GM18508 (cell line): ENCODE measurements around the gene ITGAD.
"Not testable (repeated sequence)": the region's sequence is repeated elsewhere in the genome, so short reads cannot be mapped to it uniquely, and the experiment has no call there.

Source experiments
- ATAC-seq: cut with Tn5 transposase; IDR thresholded peaks from one replicate; pipeline ENCODE4 v1.9.1; 2021; ENCODE audit warnings: moderate number of reproducible peaks; ENCODE audit not compliant: insufficient read depth, unreplicated experiment

ITGAD gene

DNA sequence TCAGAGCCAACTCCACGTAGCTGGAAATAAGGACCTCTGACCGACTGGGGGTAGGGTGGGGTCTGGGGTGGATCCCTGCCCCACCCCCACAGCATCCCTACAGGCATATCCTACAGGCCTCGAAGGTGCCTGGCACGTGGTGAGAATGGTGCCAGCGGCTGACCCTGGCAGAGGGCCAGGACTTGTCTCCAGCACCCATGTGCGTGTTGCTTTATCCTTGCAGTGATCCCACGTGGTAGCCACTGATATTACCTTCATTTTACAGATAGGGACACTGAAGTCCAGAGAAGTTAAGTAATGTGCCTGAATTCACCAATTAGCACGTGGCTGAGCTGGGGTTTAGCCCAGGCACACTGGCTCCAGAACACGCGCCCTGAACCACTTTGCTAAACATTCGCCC is 8.3 kb downstream of the ITGAD start:
- ATAC-seq: no peak

DNA sequence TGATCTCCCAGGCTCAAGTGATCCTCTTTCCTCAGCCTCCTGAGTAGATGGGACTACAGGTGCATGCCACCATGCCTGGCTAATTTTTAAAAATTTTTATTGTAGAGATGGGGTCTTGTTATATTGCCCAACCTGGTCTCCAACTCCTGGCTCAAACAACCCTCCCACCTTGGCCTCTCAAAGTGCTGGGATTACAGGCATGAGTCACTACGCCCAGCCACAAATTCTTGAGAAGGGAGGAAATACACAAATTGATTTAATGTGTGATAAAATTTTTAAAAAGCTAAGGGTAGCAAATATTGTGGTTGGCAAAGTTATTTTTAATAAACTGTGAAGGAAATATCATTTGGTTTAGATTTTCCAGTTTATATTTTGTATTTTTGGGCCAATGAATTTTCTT is 9.6 kb downstream of the ITGAD start:
- ATAC-seq: no peak

DNA sequence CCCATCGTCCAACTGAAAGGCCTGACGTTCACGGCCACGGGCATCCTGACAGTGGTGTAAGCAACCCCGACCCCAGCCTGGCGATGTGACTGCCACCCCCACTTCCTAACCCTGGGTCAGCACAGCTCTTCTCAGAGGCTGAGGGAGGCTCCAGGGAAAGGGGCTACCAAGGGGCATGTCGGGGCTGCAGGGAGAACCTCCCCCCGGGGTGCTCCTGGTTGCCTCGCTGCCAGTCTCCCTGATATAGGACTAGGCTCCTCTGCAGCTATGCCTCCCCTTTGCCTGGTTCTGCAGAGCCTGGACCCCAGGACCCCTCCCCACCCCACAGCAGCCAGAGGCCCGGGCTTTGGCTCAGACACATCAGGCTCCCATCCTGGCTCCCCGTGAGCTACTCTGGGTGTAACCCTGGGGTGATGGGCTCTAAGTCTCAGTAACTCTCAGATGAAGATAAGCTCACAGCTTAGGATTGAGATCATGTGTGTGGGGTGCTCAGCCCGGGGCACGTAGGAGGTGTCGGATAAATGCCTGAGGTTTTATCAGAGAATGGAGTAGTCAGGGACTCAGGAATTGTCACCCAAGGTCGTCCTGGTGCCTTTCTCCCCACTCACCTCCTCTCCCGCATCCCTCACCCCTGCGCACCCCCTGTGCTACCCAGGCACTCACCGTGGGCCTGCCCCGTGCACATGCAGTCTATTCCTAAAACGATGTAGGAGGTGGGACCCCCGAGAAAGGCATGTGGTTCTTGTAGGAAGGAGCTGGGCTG is 10.6 kb downstream of the ITGAD start:
- ATAC-seq: no peak

DNA sequence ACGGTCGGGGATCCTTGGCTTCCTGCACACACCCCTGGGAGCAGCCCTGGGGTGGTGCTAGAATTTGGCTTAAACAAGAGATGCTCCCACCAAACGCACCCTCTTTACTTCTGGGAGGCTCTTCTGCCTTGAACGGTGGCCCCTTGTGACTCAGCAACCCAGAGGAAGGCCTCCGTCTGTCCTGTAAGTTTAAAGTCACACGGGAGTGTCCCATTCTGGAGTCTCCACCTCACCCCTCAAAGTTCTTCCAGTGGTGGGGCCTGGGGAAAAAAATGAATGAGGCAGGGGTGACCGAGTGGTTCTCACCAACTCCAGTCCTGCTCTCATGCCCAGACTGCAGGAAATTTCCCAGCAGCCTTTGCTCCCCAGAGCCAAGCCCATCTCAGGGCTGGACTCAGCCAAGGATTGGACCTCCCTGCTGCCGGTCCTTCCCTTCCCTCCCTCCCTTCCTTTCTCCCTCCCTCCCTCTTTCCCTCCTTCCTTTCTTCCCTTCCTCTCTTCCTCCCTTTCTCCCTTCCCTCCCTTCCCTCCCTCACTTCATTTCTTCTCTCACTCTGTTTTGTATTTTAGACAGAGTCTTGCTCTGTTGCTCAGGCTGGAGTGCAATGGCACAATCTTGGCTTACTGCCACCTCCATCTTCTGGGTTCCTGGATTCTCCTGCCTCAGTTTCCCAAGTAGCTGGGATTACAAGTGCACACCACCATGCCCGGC is 11.4 kb downstream of the ITGAD start:
- ATAC-seq: no peak

DNA sequence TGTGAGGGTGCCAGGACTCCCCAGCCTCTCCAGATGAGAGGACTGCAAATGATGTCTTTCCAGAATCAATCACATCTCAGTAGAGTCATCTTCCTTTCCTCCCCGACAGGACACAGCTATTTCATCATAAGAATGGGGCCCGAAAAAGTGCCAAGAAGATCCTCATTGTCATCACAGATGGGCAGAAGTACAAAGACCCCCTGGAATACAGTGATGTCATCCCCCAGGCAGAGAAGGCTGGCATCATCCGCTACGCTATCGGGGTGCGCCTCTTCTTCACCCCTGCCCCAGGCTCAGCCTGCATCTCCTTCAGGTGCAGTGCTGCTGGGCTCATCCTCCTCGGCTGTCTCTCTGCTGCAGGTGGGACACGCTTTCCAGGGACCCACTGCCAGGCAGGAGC is 14.3 kb downstream of the ITGAD start:
- no peak for ATAC-seq

DNA sequence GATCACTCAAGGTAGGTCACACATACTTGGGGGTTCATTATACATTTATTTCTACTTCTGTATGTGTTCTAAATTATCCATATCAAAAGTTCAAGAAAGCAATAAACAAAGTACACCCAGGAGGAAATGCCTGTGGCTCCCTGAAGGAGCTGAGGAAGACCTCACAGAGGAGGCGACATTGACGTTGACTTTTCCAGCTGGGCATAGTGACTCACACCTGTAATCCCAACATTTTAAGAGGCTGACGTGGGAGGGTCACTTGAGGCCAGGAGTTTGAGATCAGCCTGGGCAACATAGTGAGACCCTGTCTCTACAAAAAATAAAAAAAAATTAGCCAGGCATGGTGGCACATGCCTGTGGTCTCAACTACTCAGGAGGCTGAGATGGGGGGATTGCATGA is 16.3 kb downstream of the ITGAD start:
- no peak for ATAC-seq

DNA sequence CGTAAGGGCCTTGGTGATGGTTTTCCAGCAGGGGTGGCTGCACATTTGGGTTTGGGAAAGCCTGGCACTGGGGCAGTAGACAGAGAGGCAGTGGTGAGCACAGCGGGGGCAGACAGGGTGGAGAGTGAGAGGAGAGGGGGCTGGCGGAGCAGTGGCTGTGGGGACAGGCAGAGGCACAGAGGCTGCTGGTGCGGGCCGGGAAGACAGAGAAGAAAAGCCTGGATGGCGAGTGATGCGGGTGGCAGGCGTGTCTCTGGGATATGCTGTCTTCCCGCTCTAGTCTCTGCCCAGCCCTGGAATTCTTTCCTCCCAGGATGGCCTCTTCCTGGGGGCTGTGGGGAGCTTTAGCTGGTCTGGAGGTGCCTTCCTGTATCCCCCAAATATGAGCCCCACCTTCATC is 16.9 kb downstream of the ITGAD start:
- ATAC-seq: no peak

DNA sequence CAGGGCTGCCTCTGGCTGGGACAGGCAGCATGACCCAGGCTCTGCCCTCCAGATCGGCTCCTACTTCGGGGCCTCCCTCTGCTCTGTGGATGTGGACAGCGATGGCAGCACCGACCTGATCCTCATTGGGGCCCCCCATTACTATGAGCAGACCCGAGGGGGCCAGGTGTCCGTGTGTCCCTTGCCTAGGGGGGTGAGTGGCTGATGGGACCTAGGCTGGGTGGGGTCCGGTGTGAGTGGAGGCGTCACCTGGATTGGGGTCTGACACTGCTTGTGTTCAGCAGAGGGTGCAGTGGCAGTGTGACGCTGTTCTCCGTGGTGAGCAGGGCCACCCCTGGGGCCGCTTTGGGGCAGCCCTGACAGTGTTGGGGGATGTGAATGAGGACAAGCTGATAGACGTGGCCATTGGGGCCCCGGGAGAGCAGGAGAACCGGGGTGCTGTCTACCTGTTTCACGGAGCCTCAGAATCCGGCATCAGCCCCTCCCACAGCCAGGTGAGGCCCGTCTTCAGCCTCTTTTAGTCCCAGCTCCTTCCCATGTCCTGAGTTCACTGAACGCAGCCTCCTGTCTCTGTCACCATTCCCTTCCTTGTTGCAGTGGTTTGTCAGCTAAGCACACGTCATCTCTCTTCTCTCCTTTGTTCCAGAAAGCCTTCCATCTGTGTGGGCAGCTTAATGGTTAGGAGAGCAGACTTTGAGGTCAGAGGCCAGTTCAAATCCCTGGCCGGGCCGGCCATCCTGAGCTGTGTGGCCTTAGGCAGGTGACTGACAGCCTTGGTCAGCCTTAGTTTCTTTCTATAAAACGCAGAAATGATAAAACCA is 18.1 kb downstream of the ITGAD start:
- no peak for ATAC-seq

DNA sequence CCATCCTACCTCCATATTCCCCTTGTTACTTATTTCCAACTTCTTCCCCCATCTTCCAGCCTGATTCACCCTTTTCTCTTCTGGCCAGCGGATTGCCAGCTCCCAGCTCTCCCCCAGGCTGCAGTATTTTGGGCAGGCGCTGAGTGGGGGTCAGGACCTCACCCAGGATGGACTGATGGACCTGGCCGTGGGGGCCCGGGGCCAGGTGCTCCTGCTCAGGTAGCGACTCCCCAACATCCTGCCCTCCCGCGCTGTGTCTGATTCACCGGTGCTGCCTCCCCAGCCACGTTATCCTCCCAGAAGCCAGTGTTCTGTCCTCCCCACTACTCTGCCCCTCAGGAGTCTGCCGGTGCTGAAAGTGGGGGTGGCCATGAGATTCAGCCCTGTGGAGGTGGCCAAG is 19.6 kb downstream of the ITGAD start:
- no peak for ATAC-seq

DNA sequence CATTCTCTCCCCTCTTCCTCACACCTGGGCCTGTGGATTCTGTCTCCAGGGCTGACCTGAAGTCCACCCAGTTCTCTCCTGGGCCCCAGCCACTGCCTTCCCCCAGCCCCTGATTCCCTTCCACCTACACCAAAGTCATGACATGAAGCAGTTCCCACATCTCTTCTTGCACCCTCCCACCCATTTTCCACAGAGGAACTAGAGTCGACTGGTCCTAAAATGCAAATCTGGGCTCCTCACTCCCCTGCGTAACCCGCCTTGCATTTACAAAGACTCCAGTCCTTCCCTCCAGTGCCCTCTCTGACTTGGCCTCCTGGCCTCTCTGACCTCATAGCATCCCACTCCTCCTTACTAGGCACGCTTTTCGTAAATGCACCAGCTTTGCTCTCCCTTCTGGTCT is 20.2 kb downstream of the ITGAD start:
- ATAC-seq: no peak

DNA sequence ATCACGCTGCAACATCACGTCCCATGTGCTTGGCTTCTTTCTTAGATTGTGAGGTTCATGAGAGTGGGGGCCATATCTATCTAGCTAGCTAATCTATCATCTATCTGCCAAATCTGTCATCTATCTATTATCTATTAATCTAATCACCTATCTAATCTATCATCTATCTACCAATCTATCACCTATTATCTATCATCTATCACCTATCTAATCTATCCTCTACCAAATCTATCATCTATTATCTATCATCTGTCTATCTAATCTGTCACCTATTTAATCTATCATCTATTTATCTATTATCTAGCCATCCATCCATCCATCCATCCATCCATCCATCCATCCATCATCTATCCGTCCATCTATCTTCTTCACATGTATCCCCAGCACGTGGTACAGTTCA is 20.8 kb downstream of the ITGAD start:
- ATAC-seq: no peak

DNA sequence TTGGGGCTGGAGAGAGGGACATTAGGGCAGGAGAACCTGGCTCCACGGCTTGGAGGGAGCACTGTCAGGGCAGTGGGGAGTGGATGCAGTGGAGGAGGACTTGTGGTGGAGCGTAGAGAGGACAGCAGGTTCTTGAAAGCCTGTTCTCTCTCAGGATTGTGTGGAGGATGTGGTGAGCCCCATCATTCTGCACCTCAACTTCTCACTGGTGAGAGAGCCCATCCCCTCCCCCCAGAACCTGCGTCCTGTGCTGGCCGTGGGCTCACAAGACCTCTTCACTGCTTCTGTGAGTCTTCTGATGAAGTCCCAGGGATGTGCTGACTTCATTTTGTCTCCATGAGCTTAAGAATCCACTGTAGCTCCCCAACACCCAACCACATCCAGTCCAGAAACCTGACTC is 21.6 kb downstream of the ITGAD start:
- no peak for ATAC-seq

DNA sequence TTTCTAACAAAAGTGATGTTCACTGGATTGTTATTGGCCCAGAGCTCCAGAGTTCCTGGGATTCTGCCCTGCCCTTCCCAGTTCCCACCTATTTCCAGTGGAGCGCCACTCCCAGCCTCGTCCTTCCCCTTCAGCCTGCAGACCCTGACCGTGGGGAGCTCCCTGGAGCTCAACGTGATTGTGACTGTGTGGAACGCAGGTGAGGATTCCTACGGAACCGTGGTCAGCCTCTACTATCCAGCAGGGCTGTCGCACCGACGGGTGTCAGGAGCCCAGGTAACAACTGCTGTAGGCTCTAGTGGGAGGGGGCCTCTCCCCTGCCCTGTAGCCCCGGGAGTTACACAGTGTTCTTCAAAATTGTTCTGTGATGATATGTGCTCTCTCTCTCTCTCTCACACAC is 23.2 kb downstream of the ITGAD start:
- ATAC-seq: no peak

DNA sequence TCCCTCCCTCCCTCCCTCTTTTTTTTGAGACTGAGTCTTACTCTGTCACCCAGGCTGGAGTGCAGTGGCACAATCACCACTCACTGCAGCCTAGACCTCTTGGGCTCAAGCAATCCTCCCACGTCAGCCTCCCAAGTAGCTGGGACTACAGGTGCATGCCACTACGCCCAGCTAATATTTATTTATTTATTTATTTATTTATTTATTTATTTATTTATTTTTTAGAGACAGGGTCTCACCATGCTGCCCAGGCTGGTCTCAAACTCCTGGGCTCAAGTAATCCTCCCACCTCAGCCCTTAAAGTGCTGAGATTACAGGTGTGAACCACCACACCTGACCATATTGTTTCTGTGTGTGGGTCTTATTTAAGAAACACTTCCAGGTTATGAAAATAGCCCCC is 23.9 kb downstream of the ITGAD start:
- ATAC-seq: not testable (repeated sequence)

DNA sequence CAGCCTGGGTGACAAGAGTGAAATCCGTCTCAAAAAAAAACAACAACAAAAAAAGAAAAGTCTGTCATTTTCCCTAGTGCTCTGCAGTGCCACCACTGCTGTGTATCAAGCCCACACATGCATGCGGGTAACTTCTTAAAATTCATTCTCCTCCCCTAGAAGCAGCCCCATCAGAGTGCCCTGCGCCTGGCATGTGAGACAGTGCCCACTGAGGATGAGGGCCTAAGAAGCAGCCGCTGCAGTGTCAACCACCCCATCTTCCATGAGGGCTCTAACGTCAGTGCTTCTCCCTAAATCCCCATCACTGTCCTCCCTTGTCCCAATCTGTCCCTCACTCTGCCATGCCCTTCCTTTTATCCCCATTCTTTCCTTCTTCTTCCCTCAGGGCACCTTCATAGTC is 24.8 kb downstream of the ITGAD start:
- no peak for ATAC-seq

DNA sequence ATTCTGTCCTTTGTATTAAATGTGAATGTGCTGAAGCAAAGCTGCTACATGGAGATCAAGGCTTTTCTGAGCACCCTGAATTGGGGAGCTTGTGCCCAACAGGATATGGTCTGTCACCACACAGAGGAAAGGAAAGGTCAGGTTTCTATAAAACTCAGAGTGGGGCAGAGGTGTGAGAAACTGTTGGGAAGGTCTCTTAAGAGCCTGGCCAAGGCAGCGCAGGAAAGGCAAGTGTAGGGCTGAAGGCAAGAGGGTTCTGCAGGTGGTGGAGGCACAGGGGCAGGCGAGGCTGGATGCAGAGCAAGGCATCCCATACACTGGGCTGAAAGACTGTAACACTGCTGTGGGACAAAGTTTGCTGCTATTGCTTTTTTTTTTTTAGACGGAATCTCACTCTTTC is 26.9 kb downstream of the ITGAD start:
- ATAC-seq: no peak

DNA sequence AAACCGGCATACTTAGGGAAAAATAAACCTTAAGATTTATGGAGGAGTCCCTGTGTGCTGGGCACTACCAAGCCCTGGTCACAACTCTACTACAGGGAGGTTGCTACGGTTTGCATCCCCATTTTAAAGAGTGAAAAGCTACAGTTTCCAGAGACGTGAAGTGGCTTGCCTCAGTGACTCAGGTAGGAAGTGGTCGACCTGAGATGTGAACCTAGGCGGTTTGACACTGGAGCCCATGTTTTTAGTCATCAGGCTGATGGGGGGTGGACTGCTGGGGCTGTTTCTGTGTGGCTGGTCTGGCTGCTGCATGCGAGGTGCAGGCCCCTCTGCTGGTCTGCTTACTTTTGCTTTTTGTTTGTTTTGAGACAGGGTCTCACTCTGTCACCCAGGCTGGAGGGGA is 28.5 kb downstream of the ITGAD start:
- ATAC-seq: no peak

DNA sequence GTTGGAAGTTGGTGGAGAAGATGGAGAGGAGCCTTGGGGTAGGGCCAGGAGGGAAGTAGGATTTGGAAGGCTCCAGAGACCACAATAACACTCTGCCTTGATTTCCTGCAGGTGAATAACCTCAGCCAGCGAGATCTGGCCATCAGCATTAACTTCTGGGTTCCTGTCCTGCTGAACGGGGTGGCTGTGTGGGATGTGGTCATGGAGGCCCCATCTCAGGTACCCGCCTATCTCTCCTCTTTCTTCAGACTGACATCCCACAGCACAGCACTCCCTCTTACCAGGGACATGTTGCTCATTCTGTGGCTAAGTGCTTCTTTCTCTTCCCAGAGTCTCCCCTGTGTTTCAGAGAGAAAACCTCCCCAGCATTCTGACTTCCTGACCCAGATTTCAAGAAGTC is 30.1 kb downstream of the ITGAD start:
- ATAC-seq: no peak

DNA sequence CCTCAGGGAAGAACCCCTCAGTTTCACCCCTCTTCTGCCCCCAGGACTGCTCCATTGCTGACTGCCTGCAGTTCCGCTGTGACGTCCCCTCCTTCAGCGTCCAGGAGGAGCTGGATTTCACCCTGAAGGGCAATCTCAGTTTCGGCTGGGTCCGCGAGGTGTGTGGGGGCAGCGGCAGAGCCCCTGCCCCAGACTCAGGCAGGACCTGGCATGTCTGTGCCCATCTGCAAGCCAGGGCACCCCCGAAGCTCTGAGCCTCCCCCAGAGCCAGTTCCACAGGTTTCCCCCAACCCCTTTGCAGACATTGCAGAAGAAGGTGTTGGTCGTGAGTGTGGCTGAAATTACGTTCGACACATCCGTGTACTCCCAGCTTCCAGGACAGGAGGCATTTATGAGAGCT is 30.7 kb downstream of the ITGAD start:
- no peak for ATAC-seq

DNA sequence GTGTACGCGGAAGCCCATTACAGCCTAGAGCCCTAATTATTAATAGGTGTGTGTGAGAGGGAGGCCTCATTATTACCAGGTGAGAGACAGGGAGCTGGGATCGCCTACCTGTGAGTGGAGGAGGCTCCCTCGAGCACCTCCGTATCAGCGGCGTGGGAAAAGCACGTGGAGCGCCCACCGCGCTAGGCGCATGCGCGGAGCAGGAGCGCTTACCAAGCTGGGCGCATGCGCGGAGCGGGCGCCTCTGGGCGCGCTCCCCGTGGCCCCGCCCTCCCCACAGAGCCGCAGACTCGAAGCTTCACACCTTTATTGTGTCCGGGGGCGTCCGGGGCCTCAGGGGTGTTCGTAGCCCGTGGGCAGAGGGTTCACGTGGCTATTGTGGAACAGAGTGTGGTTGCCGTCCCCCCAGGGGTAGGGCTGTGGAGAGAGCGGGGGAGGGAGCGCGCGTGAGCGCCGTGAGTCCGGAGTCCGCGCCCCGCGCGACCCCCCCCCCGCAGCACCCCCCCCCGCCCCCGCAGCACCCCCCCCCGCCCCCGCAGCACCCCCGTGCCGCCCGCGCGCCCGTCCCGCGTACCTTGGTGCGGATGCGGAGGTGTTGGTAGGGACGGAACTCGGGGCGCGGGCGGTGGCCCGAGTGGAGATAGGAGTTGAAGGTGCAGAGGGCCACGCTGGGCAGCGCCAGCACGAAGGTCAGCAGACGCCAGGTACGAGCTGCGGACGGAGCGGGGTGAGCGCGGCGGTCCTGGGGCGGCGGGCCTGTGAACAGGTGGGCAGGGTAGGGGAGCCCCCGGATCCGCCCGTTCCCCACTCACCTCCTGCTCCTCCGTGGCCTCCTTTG is 34.5 kb downstream of the ITGAD start:
- no peak for ATAC-seq

DNA sequence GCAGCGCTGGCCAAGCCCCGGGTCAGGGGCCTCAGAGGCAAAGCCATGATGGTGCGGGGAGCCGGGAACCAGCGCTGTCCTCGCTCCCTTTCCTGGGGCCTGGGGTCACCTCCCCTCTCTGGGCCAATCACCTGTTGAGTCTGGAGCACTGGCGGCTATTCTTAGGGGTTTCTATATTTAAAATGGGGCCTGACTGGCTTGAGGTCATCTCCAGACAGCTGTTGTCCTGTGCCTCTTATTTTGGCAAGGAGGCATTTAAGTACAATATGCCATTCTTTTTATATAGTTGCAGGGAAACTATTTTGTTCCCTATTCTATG is 35.1 kb downstream of the ITGAD start, which contains the start of gene COX6A2:
Gene COX6A2, minus strand, starts transcription at position 82 of the 319 bp plus-strand sequence. Its CDS starts 35 bp downstream, at position 47.
- ATAC-seq: no peak
